GM20000 (cell line): Measurements from ENCODE around the gene PI4KB.

Experiments used
- DNase-seq: peaks from one replicate; pipeline ENCODE4 v3.0.0; 2012; ENCODE audit warnings: low spot score
- TF ChIP-seq, protein P1 (sequence below): IDR thresholded peaks from 2 replicates; pipeline ENCODE4 v1.5.1; 2012; ENCODE audit warnings: mild to moderate bottlenecking, control low read depth; ENCODE audit errors: extremely low read depth, missing control alignments

Gene PI4KB

DNA sequence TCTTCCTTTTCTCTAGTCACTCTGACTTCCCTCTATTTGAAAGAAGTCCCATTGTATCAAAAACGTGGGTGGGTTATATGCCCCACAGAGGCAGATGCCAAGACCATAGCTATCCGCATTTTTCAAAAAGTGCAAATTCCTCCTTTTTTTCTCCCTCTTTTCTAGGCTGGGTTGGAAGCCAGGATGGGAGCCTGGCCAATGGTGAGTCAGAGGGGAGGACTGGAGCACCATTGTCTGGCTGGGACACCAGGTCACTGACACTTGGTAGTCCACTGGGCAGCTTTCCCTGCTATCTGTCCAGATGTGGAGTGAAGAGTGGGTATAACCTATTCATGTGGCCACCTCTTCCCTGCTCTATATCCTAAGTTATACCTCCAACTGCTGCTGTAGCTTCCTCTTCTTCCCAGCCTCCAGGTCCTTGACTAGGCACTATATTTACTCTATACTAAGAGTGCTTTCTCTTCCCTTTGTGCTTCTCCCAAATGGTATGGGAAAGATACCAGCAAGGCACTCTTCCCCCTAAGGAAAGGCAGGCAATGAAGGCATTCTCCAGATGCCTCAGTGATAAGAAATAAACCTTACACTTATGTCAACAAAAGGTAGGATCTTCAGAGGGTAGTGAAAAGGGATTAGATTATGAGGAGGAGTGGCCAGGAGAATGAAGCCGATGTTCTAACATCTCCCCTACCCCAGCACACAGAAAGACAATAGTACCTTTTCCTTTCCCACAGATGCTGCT, 12.9 kb downstream of the PI4KB start:
- DNase-seq = no peak

DNA sequence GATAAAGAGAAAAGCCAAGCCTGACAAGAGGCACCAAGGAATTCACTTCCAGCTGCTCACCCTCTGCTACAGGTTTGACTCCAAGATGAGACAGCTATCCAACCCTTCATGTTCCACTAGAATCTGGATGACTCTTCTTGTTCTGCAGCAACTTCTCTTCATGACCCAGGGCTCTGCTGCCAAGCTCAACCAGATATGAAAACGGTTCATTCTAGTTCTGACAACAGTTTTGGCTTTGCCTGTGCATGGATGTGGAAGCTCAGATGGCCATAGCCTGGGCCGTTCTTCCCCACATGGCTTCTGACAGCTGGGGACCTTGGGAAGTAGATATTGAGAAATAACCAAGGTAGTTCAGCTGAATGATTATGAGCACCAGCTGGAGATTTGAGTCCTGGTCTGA, 13.7 kb downstream of the PI4KB start:
- TF ChIP-seq, protein P1, sequence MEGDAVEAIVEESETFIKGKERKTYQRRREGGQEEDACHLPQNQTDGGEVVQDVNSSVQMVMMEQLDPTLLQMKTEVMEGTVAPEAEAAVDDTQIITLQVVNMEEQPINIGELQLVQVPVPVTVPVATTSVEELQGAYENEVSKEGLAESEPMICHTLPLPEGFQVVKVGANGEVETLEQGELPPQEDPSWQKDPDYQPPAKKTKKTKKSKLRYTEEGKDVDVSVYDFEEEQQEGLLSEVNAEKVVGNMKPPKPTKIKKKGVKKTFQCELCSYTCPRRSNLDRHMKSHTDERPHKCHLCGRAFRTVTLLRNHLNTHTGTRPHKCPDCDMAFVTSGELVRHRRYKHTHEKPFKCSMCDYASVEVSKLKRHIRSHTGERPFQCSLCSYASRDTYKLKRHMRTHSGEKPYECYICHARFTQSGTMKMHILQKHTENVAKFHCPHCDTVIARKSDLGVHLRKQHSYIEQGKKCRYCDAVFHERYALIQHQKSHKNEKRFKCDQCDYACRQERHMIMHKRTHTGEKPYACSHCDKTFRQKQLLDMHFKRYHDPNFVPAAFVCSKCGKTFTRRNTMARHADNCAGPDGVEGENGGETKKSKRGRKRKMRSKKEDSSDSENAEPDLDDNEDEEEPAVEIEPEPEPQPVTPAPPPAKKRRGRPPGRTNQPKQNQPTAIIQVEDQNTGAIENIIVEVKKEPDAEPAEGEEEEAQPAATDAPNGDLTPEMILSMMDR = no peak
- DNase-seq = no peak

More for the DNA sequence above, 12.9 kb downstream of the PI4KB start:
- TF ChIP-seq, protein P1 = no peak

DNA sequence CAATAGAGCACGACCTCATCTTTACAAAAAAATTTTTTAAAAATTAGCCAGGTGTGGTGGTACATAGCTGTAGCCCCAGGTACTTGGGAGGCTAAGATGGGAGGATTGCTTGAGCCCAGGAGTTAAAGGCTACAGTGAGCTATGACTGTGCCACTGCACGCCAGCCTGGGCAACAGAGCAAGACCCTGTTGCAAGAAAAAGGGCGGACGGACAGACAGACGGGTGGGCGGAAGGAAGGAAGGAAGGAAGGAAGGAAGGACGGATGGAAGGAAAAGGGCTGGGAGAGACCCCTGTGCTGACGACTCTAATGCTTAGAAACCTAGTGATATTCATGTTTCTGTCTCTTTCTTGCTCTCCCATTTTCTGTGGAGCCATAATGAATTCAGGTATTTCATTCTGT, 14.4 kb downstream of the PI4KB start:
- TF ChIP-seq, protein P1 = no peak
- DNase-seq = no peak

DNA sequence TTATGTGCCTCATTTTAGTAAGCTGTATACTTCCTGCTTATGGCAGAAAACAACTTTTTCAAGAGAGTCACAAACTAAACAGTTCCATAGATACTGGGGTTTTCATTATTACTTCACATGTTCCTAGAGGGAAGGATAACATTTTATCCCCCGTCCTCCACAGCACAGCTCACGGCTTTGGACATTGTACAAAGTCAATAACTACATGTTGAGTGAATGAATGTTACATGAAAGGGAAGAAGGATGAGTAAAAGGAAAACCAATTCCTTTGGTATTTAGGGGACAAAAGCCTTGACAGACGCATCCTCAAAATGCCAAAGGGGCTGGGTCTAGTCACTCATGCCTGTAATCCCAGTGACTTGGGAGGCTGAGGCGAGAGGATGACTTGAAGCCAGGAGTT, 14.8 kb downstream of the PI4KB start:
- TF ChIP-seq, protein P1 = no peak
- DNase-seq = no peak

DNA sequence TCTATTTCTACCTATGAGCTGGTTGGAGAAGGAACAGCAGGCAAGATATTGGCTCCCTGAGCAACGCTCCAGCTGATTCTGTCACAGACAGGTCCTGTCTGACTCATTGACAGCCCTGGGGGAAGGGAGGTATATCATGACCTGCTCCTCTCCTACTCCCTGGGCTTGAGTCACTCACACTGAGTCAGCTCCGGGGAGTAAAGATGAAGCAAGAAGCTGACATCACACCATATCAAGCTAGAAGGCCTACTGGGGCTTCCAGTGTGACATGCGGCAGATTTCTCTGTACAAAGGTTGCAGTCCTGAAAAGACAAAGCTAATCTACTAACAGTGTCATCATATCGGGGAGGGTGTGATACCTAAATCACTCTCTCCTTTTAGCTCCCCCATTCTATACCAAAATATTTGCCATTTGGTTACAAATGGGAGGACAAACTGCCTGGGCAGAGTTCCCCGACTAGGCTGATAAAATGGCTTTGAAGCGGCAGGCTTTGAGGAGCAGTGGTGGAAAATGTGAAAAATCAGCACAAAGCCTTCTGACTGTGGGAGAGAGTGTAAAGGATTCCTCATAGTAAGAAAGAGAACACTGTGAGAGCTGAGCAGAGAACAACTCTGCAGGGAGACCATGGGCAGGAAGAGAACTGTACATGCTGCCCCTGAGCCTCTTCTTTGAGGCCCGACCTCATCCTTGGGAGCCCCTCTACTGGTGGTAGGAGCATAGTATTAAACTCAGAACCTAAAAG, 15.5 kb downstream of the PI4KB start:
- TF ChIP-seq, protein P1 = no peak
- no peak for DNase-seq

DNA sequence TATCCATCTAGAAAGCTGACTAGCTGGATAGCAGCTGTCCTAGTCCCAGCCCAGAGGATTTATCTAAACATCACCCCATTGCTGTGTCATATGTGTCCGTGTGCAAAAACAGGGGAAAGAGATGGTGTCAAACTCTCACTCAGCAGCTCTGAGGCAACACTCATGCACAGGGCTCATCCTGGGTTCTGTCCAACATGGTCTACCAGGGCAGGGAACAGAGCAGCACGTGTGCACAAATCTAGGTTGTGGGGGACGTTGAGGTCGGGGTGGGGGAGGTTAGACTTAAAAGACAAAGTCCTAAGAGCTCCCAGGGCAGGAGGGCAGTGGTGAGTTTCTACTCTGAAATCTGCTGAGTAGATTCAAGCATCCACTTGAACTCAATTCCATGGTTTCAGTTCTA, 16.2 kb downstream of the PI4KB start:
- TF ChIP-seq, protein P1 = no peak
- no peak for DNase-seq

DNA sequence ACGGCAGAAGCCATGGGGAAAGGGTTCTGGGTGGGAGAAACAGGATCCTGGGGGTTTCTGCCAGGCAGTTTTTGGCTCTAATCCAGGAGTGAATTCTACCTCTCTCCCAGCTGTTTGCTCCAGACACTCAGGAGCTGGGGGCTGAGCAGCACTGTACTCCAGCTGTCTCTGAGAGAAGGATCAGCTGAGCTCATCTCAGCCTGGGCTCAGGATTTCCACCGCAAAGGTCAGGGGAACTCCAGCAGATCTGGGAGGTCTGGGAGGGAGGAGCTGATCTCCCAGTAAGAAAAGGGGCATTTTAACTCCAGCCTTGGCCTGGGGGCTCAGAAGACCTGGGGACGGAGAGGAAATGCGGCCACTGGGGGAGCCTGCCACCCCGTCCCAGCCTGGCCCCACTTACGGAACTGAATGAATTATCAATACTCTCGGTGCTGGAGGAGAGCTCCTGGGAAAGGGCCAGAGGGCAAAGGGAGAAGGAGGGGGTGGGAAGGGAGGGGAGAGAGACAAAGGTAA, 17.3 kb downstream of the PI4KB start:
- TF ChIP-seq, protein P1 = no peak
- DNase-seq = no peak
